GM11168 (cell line): Measurements from ENCODE around the gene KRR1.

ENCODE experiments used
- in situ Hi-C: fragments of 300-500 bp; cut with MboI; formaldehyde crosslinking; loops from one replicate; pipeline ENCODE4 v1.12.0; 2022; ENCODE audit warnings: low sequenced_read_pairs; ENCODE audit not compliant: unreplicated experiment

Gene KRR1

GRCh38 chr12:75511116-75512048 is at the start of gene KRR1:
KRR1 (minus strand) TSS chr12:75511609; CDS start chr12:75511597, 12 bp downstream.
- in situ Hi-C loops, result loop anchor here (25.0 kb wide), 1 partner anchor 826 kb away; the partner anchor contains the start of gene BBS10

DNA sequence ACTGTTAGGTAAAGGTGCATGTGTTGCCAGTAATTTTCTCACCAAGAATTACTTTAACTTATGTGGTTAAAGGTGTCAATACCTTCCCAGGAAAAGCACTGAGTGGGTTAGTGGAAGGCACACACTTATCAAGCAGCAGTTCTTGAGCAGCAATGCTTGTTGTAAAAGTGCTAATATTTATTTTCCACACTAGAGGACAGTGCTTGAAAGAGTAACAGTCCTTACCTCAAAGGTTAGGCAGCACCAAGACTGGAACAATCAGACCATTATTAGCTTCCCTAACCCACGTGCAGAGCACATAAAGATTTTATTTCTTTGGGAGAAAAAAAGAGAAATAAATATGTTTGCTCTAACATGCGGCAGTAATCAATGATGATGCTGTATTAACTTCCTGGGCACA is 48.8 kb upstream of the KRR1 start:
- in situ Hi-C loops, result no loop called here

DNA sequence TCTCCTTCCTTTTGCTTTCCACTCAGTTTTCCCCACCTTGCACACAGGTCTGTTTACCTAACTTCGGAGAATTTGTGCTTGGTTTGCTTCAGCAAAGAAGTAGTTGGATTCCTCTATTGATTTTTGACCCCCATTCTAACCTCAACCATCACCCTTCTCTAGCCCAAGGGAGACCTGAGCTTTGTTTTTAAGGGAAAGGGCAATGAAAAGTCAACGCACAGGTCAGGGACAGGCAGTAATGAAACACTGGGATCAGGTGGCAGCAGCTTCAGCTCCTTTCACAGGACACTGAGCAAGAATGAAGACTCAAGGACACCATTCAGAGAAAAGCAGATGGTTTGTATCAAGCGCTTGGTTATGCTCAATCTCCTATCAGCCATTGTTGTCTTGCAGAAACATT is 46.9 kb upstream of the KRR1 start:
- in situ Hi-C loops, result no loop called here

DNA sequence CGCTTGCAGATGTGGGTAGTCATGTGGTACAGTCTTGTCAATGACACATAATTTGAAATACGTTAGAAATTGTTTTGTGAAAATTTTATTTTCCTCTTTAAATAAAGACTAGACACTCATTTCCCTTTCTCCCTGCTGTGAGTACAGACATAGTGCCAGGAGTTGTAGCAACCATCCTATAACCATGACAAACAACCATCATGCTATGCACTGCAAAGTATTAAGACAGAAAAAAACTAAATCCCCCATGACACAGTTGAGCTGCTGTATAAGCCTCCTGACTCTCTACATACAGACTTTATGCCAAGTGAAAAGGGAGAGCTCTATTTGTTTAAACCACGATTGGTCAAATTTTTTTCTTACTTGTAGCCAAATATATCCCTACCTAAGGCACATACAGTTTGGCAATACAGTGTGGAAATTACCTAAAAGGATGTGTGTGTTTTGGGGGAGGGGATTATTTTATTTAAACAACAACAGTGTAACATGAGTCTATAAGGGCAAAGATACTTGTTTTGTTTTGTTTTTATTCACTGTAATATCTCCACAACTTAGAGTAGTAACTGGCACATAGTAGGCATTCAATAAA is 45.0 kb upstream of the KRR1 start:
- in situ Hi-C loops, result no loop called here

GRCh38 chr12:75554556-75554880 is 43.1 kb upstream of the KRR1 start:
- in situ Hi-C loops, result no loop called here

DNA sequence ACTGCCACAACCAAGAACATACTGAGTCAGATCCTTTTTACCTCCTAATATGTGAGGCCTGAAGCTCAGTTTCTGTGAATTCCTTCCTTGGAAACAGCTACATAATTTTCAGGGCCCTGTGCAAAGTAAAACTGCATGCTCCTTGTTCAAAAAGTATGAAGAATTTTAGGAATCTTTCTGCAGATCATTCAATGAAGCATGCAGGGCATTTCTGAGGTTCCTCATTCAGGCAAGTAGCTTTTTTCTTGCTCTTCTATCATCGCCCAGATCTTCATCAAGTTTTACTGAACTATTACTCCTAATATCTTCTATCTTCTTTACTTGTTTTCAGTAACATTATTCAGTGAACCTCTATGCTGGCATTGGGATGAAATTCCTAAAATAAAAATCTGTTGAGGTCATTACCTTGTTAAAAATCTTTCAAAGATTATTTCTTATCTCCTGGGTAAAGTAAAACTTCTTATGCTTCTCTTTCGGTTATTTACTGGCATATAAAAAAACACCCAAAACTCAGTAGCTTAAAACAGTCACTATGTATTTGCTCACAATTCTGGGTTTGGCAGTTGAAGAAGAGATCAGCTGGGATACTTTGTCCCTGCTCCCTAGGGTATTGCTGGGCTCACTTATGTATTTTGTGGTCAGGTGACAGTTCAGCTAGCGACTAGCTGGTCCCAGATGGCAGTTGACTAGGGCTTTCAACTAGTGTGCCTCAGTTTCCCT is 42.6 kb upstream of the KRR1 start:
- in situ Hi-C loops, result no loop called here

GRCh38 chr12:75553398-75553797 is 42.0 kb upstream of the KRR1 start:
- in situ Hi-C loops, result no loop called here

- in situ Hi-C loops, result no loop called here
Measured at GRCh38 chr12:75551477-75551876, 40.1 kb upstream of the KRR1 start.

- in situ Hi-C loops, result no loop called here
Measured at GRCh38 chr12:75550401-75551240, 39.2 kb upstream of the KRR1 start.

DNA sequence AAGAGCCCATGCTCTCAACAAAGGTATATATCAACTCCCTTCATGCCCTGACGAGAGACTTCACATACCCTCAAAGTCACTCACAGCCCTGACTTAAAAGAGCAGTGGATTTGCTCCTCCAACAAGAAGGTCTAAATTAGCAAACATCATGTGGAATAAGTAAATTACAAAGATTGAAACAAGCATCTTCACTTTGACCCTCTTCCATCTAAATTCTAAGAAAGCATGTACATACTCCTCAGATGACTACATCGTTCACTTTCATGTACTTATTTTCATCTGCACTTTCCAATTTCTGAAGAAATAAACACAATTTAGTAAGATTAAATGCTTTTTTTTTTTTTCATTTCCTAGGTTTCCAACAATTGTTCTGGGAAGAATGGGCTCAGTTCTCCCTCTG is 38.6 kb upstream of the KRR1 start:
- in situ Hi-C loops, result no loop called here

DNA sequence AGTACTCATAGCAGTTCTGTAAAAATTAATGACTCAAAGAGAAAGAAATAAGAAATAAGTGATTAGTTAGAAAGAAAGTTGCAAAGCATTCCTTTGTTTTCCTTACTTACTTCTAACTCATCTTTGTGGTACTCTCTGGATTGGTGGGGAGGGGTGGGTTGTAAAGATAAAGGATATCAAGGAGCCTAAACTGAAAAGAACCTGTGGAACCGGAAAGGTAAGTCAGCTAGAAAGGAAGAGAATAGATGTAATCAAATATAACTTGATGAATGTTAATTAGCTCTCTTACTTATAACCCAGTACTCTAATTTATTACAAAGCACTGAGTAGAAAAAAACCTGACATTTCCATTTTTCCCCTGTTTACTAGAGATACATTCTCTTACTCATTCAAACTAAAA is 37.5 kb upstream of the KRR1 start:
- in situ Hi-C loops, result no loop called here

DNA sequence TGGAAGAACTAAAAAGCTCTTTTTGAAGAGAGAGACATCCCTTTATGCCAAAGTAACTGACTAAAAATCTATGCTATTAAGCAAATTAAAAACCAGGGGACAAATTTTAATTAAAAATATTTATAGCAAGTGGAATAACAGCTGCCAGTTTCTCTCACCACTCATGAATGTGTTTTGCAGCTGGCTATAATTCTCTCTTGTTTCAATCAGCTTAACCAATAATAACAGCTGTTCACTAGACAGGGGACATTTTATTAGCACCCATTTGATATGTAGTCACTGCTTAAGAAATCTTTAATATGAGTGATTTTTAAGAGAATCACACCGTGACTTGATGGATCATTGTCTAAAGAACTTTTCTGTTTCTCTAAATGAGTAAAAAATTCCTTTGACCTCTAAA is 34.2 kb upstream of the KRR1 start:
- in situ Hi-C loops, result no loop called here

DNA sequence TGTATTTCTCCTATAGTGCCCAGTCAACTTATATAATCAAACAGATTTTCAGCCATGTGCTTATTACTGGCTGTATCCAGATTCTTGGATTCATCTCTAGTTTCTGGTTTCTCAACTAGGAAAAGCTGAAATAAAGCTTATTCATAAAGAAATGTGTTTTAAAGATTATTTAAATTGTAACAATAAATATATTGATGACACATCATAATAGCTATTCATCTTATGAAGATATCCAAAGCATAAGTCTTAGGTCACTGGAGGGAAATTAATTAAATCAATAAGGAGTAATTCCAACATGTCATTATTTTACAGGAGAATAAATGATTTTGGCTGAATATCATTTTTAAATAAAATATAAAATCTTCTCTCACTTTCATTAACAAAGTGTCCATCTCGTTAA is 32.1 kb upstream of the KRR1 start:
- in situ Hi-C loops, result no loop called here

- in situ Hi-C loops, result no loop called here
Measured at GRCh38 chr12:75542942-75543341, 31.5 kb upstream of the KRR1 start.

- in situ Hi-C loops, result no loop called here
Measured at GRCh38 chr12:75539889-75540288, 28.5 kb upstream of the KRR1 start.

DNA sequence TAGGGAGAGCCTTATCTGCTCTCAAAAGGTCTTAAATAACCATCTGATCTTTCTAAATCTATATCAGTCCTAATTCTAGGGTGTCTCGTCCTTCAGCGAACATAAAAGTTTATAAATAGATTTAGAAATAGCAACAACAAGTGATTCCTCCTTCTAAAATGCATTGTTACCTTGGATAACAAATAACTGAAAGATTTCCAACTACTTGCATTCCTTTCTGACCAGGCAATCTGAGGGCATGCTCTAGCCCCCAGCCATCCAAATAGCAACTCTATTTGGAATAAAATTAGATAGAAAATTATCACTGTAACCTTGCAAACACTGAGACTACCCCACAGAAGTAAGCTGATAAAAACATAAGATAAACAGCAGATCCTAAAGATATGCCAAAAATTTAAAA is 21.8 kb upstream of the KRR1 start:
- in situ Hi-C loops, result no loop called here

- in situ Hi-C loops, result loop anchor here (5.0 kb wide), 1 partner anchor 502 kb away; the partner anchor contains the start of gene PHLDA1
Measured at GRCh38 chr12:75529826-75530225, 18.4 kb upstream of the KRR1 start.

- in situ Hi-C loops, result loop anchor here (5.0 kb wide), 1 partner anchor 503 kb away; the partner anchor contains the start of gene PHLDA1
Measured at GRCh38 chr12:75529316-75529715, 17.9 kb upstream of the KRR1 start.

GRCh38 chr12:75528692-75529091 is 17.3 kb upstream of the KRR1 start:
- in situ Hi-C loops, result loop anchor here (5.0 kb wide), 1 partner anchor 504 kb away; the partner anchor contains the start of gene PHLDA1

DNA sequence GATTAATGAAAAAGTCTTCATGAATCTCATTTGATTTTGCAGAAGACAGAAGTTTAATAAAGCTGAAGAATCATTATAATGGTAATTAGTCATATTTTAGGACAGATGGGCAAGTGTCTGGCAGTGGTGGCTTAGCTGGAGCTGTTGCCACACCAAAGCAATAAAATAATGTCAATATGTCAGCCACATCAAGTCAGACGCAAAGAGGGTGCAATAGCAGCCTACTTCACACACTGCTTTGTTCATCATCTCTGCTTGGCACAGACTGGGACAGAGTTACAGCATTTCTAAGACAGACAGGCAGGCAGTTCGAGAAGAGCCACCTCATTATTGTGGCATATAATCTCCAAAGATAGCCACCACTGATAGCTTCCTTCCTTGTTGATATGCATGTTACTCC is 16.9 kb upstream of the KRR1 start:
- in situ Hi-C loops, result loop anchor here (5.0 kb wide), 1 partner anchor 504 kb away; the partner anchor contains the start of gene PHLDA1
